Left renal cortex interstitium (tissue), 4 donors: ENCODE results near the gene CCDC170. TPM values are rescaled to one million over a fixed set of nuclear protein-coding genes. Genes with fewer than 3 reads are reported as not detected.
"Not testable (repeated sequence)": the region's sequence is repeated elsewhere in the genome, so short reads cannot be mapped to it uniquely, and the experiment has no call there.

Experiments used
- DNase-seq, 4 donors: peaks; one replicate each; pipeline ENCODE4 v3.0.0-alpha.2; 2013; ENCODE audit warnings: low read depth in 4 of 4, low spot score in 2 of 4, missing footprints in 1 of 4
- polyA plus RNA-seq, 4 donors: library from polyadenylated mRNA; unstranded; fragments of 120-200 nt; gene quantifications; one replicate each; pipeline ENCODE4 v1.2.1, GENCODE V29; 2013; ENCODE audit not compliant: insufficient read length in 4 of 4

CCDC170 gene, protein sequence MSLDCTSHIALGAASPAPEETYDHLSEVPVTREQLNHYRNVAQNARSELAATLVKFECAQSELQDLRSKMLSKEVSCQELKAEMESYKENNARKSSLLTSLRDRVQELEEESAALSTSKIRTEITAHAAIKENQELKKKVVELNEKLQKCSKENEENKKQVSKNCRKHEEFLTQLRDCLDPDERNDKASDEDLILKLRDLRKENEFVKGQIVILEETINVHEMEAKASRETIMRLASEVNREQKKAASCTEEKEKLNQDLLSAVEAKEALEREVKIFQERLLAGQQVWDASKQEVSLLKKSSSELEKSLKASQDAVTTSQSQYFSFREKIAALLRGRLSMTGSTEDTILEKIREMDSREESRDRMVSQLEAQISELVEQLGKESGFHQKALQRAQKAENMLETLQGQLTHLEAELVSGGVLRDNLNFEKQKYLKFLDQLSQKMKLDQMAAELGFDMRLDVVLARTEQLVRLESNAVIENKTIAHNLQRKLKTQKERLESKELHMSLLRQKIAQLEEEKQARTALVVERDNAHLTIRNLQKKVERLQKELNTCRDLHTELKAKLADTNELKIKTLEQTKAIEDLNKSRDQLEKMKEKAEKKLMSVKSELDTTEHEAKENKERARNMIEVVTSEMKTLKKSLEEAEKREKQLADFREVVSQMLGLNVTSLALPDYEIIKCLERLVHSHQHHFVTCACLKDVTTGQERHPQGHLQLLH
- 1 to 10 TPM; 2.7 to 3.9 (median 2.9) TPM for polyA plus RNA-seq

DNA sequence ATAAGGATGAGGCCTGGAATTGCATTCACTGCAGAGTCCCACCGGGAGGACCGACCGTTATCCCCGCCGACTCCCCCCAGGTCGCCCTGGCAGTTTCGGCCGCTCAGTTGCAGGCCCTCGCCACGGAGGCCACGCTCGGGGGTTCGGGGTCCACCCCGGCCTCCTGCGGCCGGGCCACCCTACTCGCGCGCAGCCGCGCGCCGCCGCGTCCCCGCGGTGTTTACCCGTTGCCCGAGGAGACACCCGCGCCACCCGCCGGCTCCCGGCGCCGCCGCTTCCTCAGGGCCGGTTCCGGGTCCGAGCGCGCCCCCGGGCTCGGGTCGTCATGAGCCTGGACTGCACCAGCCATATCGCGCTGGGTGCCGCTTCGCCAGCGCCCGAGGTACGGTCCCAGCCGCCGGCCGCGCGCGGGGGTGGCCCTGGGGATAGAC, at the start of gene CCDC170:
CCDC170 (plus strand) TSS at position 214 of the 431 bp plus-strand sequence; CDS start at position 326, 112 bp downstream.
- DNase-seq: peak in 3 of 4 donors; percentile 42 to 52 (median 46)

DNA sequence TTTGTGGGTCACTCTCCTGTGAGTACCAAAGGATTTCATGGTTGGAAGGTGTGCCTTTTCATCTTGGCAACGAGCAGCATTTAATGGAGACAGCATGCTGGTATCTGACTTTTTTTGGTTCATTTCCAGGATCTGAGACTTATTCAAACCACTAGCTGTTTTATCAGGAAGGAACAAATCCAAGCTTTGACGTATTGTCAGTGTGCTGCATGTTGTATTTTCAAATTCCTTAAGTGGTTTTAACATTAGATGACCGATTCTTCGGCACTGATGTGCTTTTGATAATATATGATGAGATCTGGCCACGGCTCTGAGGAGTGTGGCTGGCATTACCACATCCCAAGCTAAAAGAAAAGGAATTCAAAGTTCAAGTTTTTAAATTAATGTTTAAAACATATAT, 48.3 kb upstream of the CCDC170 start:
- DNase-seq: no peak

DNA sequence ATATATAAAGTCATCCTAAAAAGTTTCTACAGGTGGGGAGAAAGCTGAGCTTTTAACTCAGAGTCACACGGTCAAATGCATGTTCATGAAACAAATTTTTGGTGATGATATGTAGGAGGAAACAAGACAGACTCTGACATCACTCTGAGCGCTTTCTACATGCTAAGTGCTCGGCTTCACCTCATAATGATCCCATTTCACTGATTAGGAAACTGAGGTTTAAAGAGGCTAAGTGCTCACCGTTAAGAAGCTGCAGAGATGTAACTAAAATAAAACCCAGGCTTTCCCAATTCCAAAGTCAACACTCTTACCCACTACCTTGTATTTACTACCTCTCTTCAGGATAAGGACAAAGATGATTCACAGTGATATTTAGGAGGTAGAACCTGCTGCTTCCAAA, 46.6 kb upstream of the CCDC170 start:
- no peak for DNase-seq

DNA sequence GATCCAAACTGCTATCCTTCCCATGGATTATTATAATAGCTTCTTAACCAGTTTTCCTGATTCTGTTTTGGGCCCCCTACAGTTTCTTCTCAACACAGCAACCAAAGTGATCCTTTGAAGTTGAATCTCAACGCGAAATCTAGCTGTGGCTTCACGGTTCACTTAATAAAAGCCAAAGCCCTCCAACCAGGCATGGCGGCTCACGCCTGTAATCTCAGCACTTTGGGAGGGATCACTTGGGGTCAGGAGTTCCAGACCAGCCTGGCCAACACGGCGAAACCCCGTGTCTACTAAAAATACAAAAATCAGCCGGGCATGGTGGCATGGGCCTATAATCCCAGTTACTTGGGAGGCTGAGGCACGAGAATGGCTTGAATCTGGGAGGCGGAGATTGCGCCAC, 45.2 kb upstream of the CCDC170 start:
- no peak for DNase-seq

DNA sequence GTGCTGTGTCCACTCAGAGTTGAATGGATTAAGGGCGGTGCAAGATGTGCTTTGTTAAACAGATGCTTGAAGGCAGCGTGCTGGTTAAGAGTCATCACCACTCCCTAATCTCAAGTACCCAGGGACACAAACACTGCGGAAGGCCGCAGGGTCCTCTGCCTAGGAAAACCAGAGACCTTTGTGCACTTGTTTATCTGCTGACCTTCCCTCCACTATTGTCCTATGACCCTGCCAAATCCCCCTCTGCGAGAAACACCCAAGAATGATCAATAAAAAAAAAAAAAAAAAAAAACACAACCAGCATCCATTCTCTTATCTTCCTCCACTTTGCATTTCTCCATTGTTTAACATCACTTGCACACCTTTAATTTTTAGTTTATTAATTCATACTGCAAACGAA, 42.9 kb upstream of the CCDC170 start:
- not testable (repeated sequence) for DNase-seq

DNA sequence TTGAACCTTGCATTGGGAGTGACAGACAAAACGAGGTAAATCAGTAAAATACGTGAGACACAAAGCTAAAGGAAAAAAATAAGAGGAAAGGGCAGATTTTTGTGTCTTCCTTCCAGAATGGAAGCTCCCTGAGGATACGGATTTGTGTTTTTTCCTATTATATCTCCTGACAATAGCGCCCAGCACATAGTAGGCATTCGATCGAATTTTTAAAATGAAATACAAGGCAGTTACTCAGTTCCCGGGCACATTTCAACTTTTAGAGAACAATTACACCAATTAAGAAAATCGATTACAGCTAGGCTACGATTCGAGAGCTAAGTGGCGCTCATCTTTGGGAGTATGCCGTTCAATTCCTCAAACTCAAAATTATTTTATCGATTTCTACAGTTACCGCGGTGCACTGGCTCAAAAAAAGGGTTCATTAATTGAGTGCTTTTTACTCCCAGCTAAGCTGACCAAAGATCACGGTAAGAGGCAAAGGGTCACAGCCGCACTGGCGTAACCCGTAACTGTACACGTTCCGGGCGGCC, 42.3 kb upstream of the CCDC170 start:
- DNase-seq: no peak

DNA sequence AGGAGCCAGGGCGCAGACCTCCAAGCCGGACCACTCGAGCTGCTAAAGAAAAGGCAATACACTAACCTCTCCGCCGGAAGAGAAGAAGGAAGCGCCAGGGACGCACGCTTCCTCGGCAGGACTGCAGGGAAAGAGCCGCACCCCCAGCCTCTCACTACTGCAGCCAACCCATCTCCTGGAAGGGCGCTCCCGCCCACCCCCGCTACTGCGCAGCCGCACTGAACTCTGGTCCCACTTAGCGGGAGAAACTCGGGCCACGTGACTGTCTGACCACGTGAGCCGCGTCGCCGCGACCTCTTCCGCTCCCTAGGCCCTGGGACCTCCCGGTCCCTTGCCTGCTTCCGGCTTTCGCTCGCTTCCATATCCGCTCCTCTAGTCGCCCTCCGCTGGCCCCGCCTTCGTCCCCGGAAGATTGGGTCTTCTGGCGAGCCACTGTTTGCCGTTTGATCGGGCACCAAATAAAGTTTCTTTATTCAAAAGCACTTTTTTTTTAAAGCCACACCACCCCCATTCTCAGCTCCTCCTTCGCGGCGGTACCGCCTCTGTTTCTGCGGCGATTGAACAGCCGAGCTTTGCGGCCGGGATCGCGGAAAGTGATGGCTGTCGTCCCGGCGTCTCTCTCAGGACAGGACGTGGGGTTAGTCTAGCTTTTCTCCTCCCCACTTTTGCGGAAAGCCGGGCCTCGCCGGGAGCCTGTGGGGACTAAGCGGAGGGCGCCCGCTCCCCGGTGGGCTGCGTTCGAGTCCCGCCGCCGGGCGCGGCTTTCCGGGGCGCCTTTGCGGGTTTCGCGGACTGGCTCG, 41.7 kb upstream of the CCDC170 start, which contains the start of gene RMND1:
RMND1 (minus strand) TSS at position 177 of the 800 bp plus-strand sequence. CDS start 6,315 bp downstream, outside the sequence.
- DNase-seq: peak; percentile 97 to 100 (median 100)

DNA sequence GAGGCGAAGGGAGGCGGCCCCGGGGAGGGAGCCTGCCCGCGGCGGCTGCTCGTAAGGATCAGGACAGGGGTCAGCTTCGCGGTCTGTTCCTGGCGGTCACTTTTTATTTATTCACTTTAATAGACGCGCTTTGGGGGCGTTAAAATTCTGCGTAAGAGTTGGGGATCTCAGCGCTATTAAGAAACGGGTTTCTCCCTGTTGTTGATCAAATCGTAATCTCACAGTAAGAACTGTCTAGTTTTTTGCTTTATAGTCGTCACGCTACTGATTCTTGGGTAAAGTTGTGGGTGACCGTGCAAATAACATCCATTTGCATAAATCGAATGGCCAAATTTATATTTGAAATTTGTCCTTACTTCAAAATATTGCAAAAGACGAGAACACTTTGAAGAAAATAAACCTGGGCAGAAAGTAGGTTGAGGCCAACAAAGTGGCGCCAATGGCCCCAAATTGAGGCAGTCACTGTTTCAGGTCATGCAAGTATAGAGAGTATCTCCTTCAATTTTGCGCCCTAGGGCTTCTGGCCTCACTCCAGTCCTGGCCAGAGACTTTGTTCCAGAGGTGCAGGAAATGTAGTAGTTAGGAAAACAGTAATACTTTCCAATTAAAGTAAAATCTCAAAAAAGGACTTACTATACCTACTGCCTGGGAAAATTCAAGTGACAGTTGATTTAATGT, 40.9 kb upstream of the CCDC170 start:
- no peak for DNase-seq

DNA sequence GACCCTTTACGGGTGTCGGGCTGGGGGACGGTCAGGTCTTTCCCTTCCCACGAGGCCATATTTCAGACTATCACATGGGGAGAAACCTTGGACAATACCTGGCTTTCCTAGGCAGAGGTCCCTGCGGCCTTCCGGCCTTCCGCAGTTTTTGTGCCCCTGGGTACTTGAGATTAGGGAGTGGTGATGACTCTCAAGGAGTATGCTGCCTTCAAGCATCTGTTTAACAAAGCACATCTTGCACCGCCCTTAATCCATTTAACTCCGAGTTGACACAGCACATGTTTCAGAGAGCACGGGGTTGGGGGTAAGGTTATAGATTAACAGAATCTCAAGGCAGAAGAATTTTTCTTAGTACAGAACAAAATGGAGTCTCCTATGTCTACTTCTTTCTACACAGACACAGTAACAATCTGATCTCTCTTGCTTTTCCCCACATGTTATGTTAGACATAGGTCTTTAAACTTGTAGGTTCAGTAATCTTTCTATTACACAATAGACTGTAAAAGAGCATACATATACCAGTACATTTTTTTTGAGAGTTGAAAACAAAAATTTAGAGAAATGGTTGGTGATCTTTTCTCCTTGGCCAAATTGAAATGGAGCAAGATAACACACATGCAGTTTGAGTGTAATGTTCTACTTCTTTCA, 37.9 kb upstream of the CCDC170 start:
- not testable (repeated sequence) for DNase-seq

DNA sequence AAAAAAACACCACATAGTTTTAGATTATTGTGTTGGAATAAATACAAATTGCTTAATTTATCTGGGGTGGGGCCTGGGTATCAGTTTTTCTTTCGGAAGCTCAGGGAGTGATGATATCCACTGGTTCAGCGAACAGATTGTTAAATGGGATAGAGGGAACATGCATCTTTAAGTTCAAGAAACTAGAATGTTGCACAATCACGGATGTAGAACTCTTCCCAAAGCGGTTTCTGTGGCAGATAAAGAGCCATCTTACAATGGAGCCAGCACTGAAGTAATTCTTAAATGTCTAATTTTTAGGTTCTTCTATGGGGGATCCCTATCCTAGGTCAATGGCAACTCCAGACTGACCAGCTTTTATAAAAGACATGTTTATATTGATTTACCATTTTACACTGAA, 32.1 kb upstream of the CCDC170 start:
- DNase-seq: no peak

DNA sequence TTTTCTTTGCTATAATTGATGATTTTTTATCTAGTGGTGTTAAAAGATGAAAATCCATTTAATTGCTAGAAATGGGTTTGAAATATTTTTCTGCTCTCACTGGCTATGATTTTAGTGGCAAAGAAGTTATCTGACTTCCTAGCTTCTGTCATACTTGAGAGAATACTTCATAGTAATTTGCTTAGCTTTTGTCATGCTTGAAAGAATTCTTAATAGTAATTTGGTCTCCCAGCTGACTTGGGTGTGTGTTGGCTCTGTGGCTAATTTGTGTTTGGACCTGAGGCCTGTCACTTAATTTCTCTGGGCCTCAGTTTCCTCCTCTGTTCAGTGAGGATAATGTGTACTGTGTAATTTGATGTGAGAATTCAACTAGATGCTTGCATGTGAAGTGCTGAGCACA, 29.1 kb upstream of the CCDC170 start:
- no peak for DNase-seq

DNA sequence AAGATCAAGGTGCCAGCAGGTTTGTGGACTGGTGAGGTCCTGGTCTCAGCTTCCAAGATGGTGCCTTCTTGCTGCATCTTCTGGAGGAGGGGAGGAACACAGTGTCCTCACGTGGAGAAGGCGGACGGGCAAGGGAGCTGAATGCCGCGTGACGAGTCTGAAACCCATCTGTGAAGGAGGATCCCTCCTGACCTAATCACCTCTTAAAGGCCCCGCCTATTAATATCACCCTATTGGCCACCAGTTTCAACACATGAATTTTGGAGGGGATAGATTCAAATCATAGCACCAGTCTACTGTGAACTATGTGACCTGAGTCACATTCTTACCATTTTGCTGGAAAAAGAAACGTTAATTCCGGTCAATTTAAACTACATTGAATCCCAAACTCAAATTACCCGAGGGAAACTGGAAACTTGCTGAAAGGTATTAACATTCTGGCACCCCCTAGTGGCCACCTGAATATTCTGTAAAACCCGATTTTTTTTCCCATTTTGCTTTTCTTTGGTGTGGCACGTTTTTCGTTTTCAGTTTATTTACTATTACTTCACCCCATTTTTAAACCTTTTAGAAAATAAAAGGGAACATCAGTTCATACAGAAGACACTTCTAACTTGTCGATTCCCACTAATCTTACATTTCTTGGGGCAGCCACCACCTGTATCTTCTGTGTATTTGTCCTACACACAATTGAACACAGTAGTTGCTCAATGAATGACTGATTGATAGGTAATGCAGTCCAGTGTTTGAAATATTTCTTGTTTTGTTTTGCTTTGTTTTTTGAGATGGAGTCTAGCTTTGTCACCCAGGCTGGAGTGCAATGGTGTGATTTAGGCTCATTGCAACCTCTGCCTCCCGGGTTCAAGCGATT, 17.9 kb upstream of the CCDC170 start:
- DNase-seq: no peak

DNA sequence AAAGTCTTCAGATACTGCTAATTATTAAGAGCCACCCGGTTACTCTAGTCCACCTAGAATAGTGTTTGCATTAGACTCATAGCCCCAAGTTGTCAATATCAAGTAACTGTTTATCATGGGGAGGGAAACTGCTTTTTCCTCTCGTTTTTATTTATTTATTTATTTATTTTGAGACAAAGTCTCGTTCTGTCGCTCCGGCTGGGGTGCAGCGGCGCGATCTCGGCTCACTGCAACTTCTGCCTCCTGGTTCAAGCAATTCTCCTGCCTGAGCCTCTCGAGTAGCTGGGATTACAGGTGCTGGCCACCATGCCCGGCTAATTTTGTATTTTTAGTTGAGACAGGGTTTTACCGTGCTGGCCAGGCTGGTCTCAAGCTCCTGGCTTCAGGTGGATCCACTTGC, 16.1 kb upstream of the CCDC170 start:
- DNase-seq: no peak

DNA sequence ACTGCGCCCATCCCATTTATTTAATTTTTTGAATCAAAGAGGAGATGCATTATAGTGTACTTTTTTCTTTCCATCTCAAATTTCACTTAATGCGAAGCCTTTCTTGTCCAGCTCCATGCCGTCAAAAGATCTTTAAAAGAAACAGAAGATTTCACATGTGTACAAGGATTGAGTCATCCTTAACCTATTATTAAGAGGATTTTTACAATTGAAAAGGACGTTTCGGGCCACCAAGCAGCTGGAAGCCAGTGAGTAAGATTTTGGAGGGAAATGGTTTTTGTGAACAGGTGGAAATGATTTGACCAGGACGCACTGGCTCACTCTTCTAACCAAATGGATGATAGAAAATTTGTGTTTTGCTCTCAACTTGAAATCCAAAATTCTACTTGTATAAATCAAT, 15.1 kb upstream of the CCDC170 start:
- DNase-seq: no peak

DNA sequence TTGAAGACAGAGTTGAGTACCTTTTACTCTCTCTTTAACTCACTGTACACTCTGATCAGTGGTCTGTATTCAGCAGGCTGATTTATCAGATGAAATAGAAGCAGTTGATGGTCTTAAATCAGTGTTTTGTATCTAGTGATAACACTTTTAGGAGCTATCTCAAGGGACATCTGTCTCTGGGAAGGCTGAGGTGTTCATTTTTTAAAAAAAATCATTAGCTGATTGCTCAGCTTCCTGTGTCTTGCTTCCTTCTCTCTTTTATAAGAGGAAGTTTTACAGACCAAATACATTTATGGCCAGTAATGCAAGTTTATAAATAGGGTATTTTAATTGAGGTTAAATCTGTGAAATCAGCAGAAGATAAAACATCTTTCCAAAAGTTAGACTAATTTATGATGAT, 12.0 kb upstream of the CCDC170 start:
- no peak for DNase-seq

DNA sequence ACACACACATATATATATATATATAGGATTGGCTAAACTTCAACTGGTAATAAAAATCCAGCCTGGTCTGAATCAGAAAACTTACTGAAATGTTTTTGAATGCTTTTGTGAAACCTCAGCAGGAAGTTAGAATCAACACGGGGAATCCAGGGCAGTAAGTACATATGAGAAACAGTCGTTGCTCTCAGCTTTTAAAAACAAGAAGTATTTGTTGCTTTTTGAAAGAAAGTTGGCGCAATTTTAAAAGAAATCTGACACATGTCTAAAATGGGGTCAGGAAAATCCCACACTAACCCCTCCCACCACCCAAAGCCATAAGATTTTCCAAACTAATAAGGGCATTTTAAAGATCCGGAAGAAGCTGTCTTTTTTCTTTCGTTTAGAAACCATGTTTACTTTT, 11.5 kb upstream of the CCDC170 start:
- DNase-seq: peak in 3 of 4 donors; percentile 44 to 57 (median 49)

DNA sequence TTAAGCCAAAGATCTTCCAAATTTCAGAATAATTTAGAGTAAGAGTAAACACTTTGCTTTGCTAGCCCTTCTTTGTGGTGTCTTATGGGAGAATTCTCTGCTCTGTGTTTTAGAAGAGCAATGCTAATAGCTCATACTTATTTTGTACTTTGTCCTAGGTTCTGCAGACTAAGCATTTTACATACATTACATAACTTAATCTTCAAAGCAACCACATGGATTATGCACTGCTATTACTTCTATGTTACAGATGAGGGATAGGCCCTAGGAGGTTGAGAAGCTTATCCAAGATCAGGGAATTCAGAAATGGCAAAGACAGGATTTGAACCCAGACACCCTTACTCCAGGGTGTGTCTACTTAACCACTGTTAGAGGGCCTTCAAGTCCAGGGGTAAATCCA, 9.8 kb upstream of the CCDC170 start:
- no peak for DNase-seq

DNA sequence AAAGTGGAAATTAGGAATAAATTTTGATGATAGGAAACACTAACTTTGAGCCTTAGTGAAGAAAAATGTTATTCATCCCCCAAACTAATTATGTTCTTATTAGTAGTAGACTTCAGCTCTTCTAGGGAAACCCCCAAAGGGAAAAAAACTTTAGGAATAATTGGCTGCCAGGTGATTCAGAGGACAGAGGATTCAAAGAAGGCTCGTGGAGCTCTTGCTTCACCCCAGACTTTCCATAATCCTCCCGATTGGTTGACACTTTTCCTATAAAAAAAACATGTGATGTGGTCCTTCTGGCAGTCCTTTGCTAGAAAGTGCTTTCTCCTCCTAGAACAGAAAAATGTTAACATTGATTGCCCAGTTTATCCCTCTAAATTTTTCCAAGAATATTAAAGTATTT, 5.6 kb upstream of the CCDC170 start:
- DNase-seq: no peak

DNA sequence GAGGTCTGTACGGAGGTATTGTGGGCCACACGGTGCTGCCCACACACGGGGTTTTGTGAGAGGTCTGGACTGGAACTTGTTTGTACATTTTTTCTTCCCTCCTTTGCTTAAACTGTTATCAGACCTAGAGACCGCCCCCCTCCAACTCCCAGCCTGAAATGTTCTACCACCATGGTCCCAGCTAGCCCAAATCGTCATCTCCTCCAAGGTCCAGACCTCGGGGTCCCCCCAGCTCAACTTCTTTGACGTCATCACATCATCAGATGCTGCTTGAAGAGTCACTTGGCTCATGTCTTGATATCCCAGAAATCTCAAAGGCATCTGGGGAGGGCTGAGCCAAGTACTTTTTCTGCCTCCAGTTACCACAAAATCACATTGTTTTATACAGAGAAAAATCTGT, 2.8 kb upstream of the CCDC170 start:
- DNase-seq: no peak
